DMS153 treated with DMSO at 0.1 percent for 48 hours (cell line): ENCODE measurements around the gene MAX.
"Not testable (repeated sequence)": the region's sequence is repeated elsewhere in the genome, so short reads cannot be mapped to it uniquely, and the experiment has no call there.

ENCODE experiments used
- DNase-seq: peaks from one replicate; lab custom pipeline; 2025; ENCODE audit not compliant: unreplicated experiment; lab: John Stamatoyannopoulos, UW

MAX gene

DNA sequence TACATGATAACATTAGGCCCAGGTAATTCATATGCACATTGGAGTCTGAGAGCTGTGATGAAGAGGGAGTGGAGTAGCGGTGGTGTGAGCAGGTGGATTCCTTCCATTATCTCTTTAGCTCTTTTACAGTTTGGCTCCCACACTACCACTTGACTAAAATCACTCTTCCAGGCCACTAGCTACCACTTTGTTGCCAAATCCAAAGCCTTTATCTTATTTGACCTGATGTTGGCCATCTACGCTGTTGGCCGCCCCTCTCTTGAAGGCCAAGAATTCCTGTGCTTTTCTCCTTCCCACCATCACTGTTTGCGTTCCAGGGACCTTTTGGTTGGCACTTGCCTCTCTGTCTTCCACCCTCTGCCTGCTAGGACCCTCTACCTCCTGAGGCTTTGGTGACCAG, 4.0 kb upstream of the MAX start:
- DNase-seq, result no peak

DNA sequence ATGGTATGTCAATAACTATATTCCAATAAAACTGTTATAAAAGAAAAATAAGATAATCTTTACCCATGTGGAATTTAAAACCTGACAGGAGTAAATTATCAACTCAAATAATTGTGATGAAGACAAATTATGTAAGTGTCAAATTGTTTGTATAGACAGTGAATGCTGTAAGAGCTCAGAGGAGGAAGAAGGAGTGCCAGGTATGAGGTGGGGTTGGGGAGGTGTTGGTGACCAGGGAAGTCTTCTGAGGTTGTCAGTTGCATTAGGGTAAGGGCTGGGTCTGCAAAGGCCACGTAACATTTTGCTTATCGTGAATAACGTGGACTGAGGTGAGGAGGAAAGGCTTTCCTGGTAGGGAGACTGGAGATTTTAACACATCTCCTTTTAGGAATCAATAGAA, 2.5 kb upstream of the MAX start:
- DNase-seq, result no peak

DNA sequence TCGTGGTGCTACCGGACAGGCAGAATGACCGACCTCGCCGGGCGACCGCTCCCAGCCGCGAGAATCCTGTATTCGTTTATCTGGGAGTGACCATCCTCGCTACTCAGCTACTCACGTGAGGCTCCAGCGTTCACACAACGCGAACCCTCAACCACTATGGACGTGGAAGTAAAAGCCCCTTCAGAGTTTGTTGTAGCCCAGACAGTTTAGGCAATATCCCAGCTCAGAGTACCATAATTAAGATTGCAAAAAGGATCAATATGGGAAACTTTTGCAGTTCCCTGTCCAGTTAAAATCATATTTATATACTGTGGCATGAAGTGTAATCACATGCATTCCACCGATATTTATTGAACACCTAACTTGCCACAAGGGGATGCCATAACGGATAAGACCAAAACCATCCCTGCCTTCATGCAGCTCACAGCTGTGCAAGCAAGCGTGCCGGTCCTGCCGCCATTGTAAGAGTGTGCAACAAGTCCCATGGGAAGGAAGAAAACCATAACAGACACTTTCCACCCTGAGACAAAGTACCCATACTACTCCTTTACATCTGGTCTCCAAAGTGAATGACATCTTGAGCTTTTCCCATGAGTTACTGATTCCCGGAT, 938 bp upstream of the MAX start:
- no peak for DNase-seq

DNA sequence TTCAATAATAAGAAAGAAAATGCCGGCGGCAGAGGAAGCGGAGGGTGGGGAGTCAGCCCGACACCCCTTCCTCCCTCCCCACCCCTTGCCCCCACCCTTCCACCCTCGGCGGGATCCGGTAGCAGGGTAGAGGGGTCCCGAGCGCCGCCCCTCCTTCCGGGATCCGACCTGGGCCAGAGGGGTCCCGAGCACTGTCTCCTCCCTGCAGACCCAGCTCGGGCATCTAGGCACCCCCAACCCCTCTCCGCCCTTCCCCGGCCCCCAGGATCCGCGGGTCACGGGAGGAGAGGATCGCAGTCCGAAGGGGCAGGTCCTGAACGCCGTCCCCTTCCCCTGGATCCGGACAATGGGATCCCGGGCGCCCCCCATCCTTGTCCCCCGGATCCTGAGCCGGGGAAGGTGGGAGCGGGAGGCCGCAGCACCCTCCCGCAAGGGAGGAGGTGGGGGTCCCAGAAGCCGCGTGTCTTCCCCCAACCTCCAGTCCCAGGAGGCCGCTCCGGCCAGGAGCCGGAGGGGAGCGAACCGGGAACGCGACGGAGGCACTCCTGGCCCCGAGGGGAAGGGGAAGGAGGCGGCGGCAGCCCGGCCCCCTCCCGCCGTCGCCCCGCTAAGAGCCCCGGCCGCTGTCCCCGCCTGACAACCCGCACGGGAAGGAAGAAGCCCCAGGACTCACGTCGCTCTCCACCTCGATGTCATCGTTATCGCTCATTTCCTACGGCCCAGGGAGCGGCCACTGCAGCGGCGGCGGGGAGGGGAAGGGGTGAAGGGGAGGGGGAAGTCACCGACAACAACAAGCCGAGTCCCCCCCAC, 481 bp downstream of the MAX start:
- no peak for DNase-seq

DNA sequence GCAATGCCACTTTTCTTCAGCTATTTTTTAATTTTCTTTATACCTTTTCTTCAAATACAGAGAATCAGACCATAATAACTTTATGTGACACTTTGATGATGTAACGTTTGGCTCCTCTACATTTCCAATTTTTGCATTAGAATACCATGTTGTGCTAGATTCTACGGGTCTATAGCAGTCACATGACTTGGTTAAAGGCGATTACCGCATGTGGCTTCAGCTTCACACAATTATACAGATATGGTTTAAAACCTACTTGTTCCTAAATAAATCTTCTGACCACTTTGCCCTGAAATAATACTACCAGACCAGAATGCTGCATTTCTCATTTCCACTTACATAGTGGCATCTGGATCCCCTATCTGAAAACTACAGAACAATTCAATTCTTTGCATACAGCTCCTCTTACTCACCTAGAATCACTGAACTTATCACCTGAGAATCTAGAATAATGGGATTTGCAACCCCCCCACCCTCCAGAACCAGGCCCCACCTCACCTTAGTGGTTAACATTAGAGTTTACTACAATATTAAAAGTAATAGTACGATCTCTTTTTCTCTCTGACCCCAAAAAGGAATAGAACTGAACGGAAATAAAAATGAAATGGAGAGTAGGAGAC, 1.3 kb downstream of the MAX start:
- DNase-seq, result no peak

DNA sequence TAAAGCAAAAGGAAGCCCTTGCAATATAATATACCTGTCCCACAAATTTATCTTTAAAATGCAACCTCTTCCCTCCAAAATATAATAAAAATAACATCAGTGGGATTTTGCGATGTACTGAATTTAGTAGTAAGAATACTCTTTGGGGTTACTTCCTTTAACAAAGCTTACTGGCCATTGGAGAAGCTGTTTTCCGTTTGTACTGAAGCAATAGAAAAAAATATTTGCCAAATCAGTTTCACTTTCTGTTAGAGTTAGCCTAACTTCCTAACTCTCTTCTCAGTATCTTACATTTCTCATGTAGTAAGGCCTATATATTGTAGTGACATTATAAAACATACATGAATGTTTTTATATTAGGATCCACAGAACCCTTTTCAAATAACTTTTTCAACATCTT, 3.7 kb downstream of the MAX start:
- DNase-seq, result no peak

DNA sequence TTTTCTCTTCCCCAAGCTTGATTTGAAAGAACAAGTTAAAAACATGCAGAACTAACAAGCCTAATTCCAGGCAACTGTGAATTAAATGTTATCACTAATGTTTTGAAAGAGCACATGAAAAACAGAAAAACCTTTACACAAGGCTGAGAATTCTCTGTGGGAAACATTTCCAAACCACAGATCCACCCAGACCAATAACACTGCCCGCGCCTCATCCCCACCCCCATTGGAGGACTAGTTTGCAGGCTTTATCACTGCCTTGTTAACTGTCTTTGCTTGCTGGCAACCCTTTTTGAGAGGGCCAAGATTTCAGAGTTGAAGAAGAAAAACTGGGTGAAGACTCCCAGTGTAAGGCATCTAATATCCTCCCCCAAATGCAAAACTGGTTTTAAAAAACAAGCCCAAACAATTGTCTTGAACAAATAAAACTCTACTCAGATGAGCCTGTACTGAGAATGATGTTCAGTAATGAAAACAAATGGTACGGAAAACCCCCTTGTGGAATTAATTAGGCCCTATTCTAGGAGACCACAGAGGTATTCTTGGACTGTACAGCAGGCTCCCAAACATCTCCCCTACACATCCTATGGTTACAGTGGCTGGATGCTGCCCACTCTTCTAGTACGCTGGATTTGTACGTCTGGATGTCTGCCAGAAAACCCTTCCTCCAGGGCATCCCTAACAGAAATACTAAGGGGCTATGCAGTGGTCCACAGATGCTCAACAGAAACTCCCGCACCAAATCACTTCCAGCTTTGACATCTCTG, 5.8 kb downstream of the MAX start:
- DNase-seq, result no peak

DNA sequence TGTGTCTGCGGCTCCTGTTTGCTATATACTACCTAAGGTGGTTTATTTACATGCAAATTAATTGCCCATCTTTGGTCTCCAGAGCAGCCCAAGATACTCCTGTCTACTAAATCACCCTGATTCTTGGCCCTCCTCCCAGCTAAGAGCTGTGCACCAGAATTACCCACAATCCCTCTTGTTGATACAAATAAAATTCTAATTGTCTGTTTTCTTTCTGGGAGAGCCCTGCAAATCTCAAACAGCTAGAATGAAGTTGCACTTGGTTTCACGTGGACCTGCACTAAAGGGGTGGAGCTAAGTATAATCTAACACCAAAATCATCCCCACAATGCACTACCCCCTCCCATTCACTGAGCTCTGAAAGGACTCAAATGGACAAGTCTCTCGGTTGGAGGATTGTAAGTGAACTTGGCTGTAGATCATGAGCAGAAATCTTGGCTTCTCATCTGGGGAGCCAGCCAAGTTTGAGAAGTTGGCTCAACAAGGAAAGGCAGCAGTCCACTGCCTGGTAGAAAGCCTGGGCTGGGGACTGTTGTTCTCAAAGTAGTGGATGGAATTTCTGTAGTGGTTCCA, 6.6 kb downstream of the MAX start:
- DNase-seq, result no peak

DNA sequence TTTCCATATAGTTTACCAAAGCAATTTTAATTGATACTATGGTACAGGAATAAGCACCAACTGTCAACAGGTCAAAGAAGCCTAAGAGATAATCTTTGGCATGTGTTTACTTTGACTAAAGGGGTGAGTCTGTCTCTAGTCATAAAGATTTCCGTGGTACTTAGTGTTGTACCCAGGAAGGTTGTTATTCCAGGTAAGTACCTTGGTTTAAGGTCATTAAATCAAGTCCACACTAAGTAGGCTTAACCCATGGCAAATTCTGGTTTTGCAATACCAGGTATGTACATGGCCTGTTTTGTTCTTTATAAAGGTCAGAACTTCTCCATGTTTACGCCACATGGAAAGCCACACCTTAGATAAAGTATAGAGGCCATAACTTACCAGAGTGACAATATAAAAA, 10.0 kb downstream of the MAX start:
- DNase-seq, result no peak

DNA sequence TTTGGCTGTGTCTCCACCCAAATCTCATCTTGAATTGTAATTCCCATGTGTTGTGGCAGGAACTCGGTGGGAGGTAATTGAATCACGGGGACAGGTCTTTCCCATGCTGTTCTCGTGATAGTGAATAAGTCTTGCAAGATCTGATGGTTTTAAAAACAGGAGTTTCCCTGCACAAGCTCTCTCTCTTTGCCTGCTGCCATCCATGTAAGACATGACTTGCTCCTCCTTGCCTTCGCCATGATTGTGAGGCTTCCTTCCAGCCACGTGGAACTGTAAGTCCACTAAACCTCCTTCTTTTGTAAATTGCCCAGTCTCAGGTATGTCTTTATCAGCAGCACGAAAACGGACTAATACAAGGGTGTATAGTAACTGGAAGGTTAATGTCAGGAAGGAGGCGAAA, 14.5 kb downstream of the MAX start:
- DNase-seq, result not testable (repeated sequence)

DNA sequence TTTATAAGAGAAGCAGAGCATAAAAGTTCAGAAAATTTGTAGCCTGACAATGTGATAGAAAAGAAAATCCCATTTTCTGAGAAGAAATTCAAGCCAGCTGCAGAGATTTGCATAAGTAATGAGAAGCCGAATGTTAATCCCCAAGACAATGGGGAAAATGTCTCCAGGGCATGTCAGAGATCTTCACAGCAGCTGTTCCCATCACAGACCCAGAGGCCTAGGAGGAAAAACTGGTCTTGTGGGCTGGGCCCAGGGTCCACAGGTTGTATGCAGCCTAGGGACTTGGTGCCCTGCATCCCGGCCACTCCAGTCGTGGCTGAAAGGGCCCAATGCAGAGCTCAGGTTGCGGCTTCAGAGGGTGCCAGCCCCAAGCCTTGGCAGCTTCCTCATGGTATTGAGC, 15.6 kb downstream of the MAX start:
- DNase-seq, result not testable (repeated sequence)

DNA sequence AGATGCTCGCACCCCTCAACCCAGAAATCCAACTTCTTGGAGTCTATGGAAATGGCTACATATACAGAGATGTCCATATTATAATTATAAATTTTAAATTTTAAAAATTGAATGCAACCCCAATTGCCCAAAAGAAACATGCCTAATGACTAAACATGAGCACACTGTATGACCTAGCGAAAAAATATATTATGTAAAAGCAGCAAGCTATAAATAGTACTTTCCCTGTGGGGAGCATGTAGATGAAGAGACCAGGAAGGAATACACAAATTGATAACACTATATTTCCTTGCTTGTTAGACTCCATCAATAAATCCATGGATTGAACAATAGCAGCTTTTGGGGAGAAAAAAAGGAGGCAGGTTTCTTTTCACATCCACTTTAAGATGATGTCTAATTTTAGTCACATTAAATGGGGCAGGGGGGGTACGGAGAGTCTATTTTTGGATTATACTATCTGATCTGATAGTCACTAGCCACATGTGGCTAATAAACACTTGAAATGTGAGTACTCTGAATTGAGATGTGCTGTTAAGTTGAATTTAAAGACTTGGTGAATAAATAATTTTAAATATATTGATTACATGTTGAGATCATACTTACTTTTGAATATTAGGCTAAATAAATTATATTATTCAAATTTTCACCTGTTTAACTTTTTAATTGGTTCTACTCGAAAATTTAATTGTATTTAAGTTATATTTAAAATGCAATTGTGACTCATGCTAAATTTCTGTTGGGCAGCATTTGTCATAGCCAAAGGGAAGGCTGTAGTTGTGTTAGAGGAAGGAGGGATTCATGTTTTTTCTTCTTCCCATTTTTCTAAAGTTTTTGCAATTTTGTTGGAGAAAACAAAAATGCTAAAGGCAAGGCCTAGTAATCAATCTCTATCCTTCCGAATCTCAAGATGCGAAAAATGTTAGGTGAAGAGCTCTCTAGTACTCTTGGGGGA, 17.5 kb downstream of the MAX start:
- no peak for DNase-seq

DNA sequence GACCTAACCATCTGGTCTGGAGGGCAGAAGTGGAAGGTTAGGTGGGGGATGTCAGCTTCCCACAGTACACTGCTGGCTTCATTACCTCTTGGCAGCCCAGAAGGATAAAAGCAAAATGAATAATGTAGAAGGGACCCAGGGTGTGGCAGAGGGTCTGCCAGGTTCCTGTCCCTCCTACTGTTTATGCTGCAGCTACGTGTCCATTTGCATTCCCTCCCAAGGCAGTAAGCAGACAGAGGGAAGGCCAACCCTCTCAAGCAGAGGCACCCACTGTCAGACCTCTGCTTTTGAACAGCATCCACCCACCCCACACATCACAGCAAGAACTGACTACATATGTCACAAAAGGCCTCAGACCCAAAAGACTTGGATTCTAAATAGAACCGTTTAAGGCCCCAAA, 19.4 kb downstream of the MAX start:
- DNase-seq, result no peak

DNA sequence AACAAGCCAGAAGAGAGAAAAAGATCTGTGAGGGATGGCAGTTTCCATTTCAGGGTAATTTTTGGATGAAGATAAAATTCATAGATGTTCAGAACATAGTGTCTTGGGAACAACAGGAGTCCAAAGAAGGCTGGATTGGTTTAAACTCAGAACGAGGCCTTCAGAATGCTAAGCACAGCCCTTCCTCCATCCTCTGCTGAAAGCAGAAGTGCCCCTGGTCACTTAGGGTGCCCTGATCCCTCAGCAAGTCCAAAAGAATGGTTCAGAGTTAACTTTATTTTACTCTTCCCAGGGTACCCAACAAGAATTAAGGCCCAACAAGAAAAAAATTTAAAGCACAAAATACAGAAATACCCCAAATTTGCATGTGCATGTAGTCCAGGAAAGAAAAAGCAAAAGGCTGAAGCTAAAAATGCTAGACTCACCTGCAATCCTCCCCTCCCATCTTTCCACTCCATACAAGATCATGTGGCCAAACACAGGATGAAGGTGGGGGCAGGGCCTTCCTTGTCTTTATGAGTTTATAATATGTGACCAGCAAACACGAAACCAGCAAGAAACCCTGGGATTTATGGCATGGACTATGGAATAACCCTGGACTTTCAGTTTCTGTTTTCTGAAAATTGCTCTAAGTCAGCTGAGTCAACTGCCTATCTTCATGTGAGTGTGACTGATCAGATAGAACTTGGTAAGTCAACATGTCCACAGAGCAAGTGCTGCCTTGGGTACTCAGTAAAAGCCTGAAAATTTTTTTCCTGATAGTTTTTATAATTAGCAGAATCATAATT, 21.2 kb downstream of the MAX start:
- DNase-seq, result no peak

DNA sequence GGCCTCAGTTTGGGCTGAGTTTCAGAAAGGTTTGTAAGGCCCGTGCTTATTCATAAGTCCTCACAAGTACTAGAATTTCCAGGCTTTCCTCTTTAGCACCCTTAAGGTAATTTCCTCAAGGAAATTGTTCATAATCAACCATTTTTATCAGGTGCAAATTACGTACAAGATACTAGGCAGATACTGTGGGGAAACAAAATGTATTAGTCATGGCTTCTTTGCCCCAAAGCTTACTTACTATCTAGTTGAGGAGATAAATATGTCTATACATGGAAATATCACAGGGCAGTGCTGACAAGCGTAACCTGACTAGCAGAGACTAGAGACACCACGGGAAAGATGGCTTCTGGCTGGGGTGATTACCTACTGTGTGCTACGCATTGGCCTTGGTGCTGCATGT, 22.5 kb downstream of the MAX start:
- DNase-seq, result no peak

DNA sequence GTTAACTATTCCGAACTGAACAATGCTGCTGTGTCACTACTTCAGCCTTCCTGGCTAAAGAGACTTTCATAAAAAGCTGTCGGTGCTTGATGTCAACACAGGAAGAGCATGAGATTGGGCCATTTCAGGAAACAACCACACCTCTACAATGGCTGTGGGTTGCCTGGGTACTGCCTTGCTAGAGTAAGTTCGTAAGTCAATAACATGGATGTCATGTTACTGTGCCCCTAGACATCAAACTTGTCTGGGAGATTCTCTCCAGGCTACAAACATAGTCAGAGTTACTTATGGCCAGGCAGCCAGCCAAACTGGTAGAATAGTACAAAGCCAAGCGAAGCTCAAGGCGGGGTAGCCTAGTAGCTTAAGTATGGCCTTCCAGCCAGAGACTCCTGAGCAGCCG, 23.1 kb downstream of the MAX start:
- DNase-seq, result no peak

DNA sequence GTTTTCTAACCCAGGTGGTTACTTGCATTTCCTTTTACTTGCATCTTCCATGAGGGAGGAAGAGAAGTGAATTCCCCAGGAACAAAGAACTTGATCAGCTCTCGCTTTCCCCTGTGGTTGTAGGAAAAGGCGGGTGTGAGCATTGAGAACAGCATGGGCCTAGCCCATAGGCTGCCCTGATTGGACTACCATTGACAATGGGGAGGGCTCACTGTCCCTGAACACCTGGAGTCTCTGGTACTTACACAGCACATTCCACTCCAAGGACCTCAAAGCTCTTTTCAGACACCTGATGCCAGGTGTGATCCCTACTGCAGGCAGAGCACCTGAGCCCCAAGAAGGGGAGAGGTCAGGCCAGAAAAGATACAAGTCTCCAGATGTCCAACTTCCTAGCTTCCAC, 25.0 kb downstream of the MAX start:
- DNase-seq, result no peak

DNA sequence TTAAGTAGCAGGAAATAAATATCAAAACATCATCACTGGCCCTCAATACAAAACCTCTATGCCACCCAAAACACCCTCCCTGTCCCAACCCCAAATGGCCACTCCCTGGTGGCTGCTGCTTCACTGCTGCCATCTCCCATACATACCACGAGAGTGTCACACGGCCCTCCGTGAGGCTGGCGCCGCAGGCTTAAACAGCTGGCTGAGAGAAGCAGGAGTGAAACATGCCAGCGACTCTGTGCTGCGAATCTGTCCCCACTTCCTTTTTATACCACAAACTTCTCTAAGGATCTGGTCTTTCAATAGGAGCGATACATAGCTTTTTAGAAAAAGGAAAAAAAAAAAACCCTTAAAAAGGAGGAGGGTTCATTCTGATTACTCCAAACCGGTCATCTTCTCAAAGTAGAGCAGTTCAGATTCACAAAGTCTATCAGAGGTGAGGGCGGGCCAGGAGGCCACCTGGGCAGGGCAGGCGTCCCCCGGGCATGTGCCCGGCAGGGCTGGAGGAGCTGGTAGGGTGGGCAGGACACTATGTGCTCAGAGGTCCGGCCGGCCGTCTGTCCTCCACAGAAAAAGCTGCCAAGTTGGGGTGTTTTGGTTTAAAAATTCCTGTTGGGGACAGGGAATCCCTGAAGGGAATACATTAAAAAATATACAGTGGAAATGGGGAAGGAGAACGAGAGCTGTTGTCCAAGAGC, 26.5 kb downstream of the MAX start:
- DNase-seq, result no peak
